Mesothelial cell of epicardium (in vitro differentiated cells): ENCODE measurements around the gene TMEM132D. TPM values are rescaled to one million over a fixed set of nuclear protein-coding genes. Genes with fewer than 3 reads are reported as not detected.

Source experiments
- DNase-seq, 2 experiments: peaks; one replicate each; pipeline ENCODE4 v3.0.0; 2021; ENCODE audit warnings: low spot score in 2 of 2; ENCODE audit not compliant: unreplicated experiment in 2 of 2
- H3K27ac Mint-ChIP-seq: 2 replicates; pipeline ENCODE4 v1.8.0; 2021; ENCODE audit warnings: mixed read lengths
- H3K27me3 Mint-ChIP-seq: 2 replicates; pipeline ENCODE4 v1.8.0; 2021; ENCODE audit warnings: low read depth, mixed read lengths
- H3K36me3 Mint-ChIP-seq: 2 replicates; pipeline ENCODE4 v1.8.0; 2021; ENCODE audit warnings: mixed read lengths
- H3K4me1 Mint-ChIP-seq: 2 replicates; pipeline ENCODE4 v1.8.0; 2021; ENCODE audit warnings: mixed read lengths
- H3K4me3 Mint-ChIP-seq: 2 replicates; pipeline ENCODE4 v1.8.0; 2021; ENCODE audit warnings: mild to moderate bottlenecking, moderate library complexity, mixed read lengths
- H3K9me3 Mint-ChIP-seq: 2 replicates; pipeline ENCODE4 v1.8.0; 2021; ENCODE audit warnings: mixed read lengths
- CTCF ChIP-seq: fragments of 200-600 bp; sonication (generic); IDR thresholded peaks from one replicate; pipeline ENCODE4 v1.5.0; 2021; ENCODE audit warnings: antibody characterized with exemption; ENCODE audit not compliant: unreplicated experiment
- total RNA-seq: library from RNA; stranded (reverse); gene quantifications from 3 replicates; pipeline ENCODE4 v1.2.1, GENCODE V29; 2021

TMEM132D gene
- total RNA-seq, 1 donor from 2014 or later = 0.07 TPM

- no peak overlapping the region for H3K4me3 Mint-ChIP-seq
- H3K9me3 Mint-ChIP-seq = peaks cover 5% of the 10 kb centered on the region
- no peak for DNase-seq
- H3K27me3 Mint-ChIP-seq = no peaks in the 10 kb centered on the region
- H3K27ac Mint-ChIP-seq = no peak overlapping the region
- no peak for TF ChIP-seq CTCF
- H3K4me1 Mint-ChIP-seq = no peaks in the 10 kb centered on the region
- no peaks in the 10 kb centered on the region for H3K36me3 Mint-ChIP-seq
Observed at GRCh38 chr12:129790331-129790730, 113.5 kb downstream of the TMEM132D start.

DNA sequence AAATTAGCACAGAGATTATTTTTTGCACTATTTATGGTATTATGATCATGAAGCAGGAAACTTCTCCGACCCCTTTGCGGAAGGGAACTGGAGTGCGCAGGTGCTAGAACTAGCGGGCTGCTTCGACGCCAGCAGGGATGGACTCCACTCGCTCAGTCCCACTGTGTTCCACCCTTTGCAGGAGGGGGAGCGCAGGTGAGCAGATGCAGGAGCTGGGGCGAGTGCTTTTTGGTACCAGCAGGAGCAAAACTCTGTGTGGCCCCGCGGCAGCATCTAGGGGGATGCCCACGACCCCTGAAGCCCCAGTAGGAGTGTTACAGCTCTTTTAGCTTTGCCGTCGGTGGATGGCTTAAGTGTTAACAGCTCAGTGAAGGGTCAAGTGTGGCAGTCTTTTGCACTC, 113.9 kb downstream of the TMEM132D start:
- H3K27ac Mint-ChIP-seq = no peak overlapping the region
- H3K4me3 Mint-ChIP-seq = no peak overlapping the region
- peaks cover 5% of the 10 kb centered on the region for H3K9me3 Mint-ChIP-seq
- no peak for DNase-seq
- no peaks in the 10 kb centered on the region for H3K36me3 Mint-ChIP-seq
- H3K4me1 Mint-ChIP-seq = no peaks in the 10 kb centered on the region
- no peak for TF ChIP-seq CTCF
- no peaks in the 10 kb centered on the region for H3K27me3 Mint-ChIP-seq

GRCh38 chr12:129788506-129789084, 115.2 kb downstream of the TMEM132D start:
- no peak for TF ChIP-seq CTCF
- DNase-seq = no peak
- Mint-ChIP-seq H3K27me3 (no peaks in the 10 kb centered on the region), H3K4me1 (peaks cover 2% of the 10 kb centered on the region), H3K9me3 (peaks cover 5% of the 10 kb centered on the region), H3K4me3 (no peak overlapping the region), H3K36me3 (no peaks in the 10 kb centered on the region), H3K27ac (no peak overlapping the region)

DNA sequence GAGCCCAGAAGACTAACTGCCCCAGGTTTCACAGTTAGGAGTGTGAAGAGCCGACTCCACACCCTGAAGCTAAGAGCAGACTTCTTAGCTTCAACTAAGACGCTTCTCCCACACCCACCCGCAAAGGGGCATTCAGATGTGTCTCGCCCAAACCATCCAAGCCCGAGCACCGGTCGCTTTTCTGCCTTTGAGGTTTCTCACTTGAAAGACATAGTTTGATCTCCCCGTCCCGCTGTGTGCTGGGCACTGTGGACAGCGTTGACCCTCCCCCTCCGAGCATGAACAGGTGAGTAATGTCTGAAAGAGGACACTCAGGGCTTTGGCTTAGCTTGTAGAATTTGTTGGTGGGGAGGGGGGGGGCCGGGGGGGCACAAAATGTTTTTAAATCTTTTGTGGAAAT, 123.8 kb downstream of the TMEM132D start:
- no peaks in the 10 kb centered on the region for H3K36me3 Mint-ChIP-seq
- H3K27ac Mint-ChIP-seq = no peak overlapping the region
- peaks cover 2% of the 10 kb centered on the region for H3K4me1 Mint-ChIP-seq
- H3K9me3 Mint-ChIP-seq = no peaks in the 10 kb centered on the region
- no peak overlapping the region for H3K4me3 Mint-ChIP-seq
- H3K27me3 Mint-ChIP-seq = no peaks in the 10 kb centered on the region
- no peak for DNase-seq
- TF ChIP-seq CTCF = no peak

DNA sequence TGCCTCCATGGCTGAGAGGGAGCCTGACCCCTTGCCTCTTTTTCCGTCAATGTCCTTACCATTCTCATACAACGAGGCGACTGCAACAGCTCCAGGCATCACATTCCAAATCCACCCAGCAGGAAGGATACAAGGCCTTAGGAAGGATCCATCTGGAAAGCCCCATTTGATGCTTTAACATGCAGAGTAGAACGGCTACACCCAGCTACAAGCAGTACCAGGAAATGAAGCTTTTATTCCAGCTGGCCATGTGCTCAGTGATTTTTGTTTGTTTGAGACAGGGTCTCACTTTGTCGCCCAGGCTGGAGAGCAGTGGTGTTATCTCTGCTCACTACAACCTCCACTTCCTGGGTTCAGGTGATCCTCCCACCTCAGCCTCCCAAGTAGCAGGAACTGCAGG, 124.8 kb downstream of the TMEM132D start:
- no peak for TF ChIP-seq CTCF
- Mint-ChIP-seq H3K9me3 (no peaks in the 10 kb centered on the region), H3K27me3 (no peaks in the 10 kb centered on the region), H3K36me3 (no peaks in the 10 kb centered on the region), H3K4me1 (no peaks in the 10 kb centered on the region), H3K27ac (no peak overlapping the region), H3K4me3 (no peak overlapping the region)
- no peak for DNase-seq

DNA sequence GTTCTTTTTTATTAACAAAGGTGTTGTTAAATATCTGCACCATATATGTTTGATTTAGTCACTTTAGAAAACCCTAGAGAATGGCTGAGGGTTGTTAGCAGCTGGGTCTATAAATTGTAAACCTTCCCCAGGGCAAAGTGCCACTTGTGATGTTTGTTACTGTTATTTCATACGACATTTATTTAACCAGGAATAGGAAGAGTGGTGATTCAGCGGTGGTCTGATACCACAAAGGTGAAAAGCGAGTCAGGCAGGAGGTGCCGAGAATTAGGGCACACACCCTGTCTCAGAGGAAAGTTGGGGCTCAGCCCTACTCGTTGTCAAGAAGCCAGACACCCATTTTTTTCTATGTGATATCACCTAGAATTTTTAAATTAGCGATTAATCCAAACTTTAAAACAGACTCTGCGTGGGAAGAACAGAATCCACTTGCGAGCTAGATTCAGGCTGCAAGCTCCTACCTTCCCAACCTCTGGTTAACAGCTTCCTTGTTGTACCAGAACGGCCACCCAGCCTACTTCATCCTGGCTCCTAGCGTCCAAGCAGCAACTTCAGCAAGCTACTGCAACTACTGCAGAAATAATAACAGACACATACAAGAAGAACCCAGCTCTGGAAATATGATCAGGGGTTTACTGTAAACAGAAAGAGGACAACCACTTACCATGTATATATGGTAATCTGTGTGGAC, 126.7 kb downstream of the TMEM132D start:
- no peaks in the 10 kb centered on the region for H3K36me3 Mint-ChIP-seq
- no peaks in the 10 kb centered on the region for H3K27me3 Mint-ChIP-seq
- TF ChIP-seq CTCF = no peak
- no peak overlapping the region for H3K4me3 Mint-ChIP-seq
- no peak for DNase-seq
- peaks cover 5% of the 10 kb centered on the region for H3K4me1 Mint-ChIP-seq
- no peaks in the 10 kb centered on the region for H3K9me3 Mint-ChIP-seq
- H3K27ac Mint-ChIP-seq = no peak overlapping the region
